GM12878 (cell line): ENCODE measurements around the gene CNTNAP2. TPM values are rescaled to one million over a fixed set of nuclear protein-coding genes. Genes with fewer than 3 reads are reported as not detected.

Source experiments
- ATAC-seq: fragments of 200-7000 bp; cut with Tn5 transposase; 3 replicates; pipeline ENCODE4 v1.9.1; 2020; ENCODE audit warnings: mild to moderate bottlenecking, moderate library complexity
- BruUV-seq: library from RNA; stranded (reverse); fragments of 400-500 nt; replicated peaks from 2 replicates; lab custom pipeline; 2021; lab: Mats Ljungman, UMichigan
- CTCF ChIA-PET: fragments of 300-600 bp; sonication (Branson Sonifier 250); formaldehyde crosslinking; extraction: SDS; loops from one replicate; lab custom pipeline; 2021; ENCODE audit warnings: inconsistent platforms; lab: Yijun Ruan, JAX
- POLR2A ChIA-PET: fragments of 350-600 bp; formaldehyde crosslinking; extraction: SDS; loops from one replicate; lab custom pipeline; 2021; ENCODE audit warnings: inconsistent platforms; lab: Charles Lee
- RAD21 ChIA-PET: fragments of 300-600 bp; sonication (Branson Sonifier 250); formaldehyde crosslinking; loops from one replicate; lab custom pipeline; 2023; ENCODE audit warnings: antibody characterized with exemption; ENCODE audit not compliant: unreplicated experiment; lab: Charles Lee
- SMC1A ChIA-PET: fragments of 300-600 bp; sonication (Branson Sonifier 250); formaldehyde crosslinking; loops from one replicate; lab custom pipeline; 2023; ENCODE audit not compliant: unreplicated experiment, uncharacterized antibody; lab: Charles Lee
- DNase-seq: peaks from one replicate; pipeline ENCODE4 v3.0.0-alpha.2; 2011; ENCODE audit warnings: low read depth, low spot score
- FAIRE-seq: peaks from 3 replicates; lab custom pipeline; 2011; peaks lifted over from hg19 to GRCh38; lab: Jason Lieb, UNC
- H2AFZ ChIP-seq: 2 replicates; pipeline ENCODE4 v1.6.0; 2011; ENCODE audit warnings: low read depth, low read length, control low read depth; ENCODE audit not compliant: control insufficient read depth
- H3K27ac ChIP-seq: 2 replicates; pipeline ENCODE4 v1.5.1; 2011; ENCODE audit warnings: control low read depth; ENCODE audit not compliant: control insufficient read depth, insufficient read depth
- H3K27me3 ChIP-seq, 2 experiments: replicated peaks in 1 of 2; 2 replicates each; pipeline versions ENCODE4 v1.6.0 to v1.6.1; 2011; ENCODE audit warnings: low read length in 1 of 2; ENCODE audit not compliant: control insufficient read depth in 2 of 2, insufficient read depth in 2 of 2
- H3K36me3 ChIP-seq, 2 experiments: 2 replicates each; pipeline ENCODE4 v1.5.1; 2011; ENCODE audit warnings: low read length in 1 of 2; ENCODE audit not compliant: control insufficient read depth in 2 of 2, insufficient read depth in 2 of 2
- H3K4me1 ChIP-seq: 2 replicates; pipeline ENCODE4 v1.6.1; 2011; ENCODE audit warnings: mild to moderate bottlenecking, low read length, moderate library complexity, mixed read lengths; ENCODE audit not compliant: control insufficient read depth, insufficient read depth
- H3K4me2 ChIP-seq: 2 replicates; pipeline ENCODE4 v1.6.0; 2011; ENCODE audit warnings: control low read depth; ENCODE audit not compliant: control insufficient read depth, insufficient read depth
- H3K4me3 ChIP-seq: fragments of 200-600 bp; sonication (generic); 2 replicates; pipeline ENCODE4 v1.5.1; 2016
- H3K79me2 ChIP-seq: 2 replicates; pipeline ENCODE4 v1.6.0; 2011; ENCODE audit warnings: low read length; ENCODE audit not compliant: control insufficient read depth, insufficient read depth
- H3K9ac ChIP-seq: 2 replicates; pipeline ENCODE4 v1.8.0; 2011; ENCODE audit warnings: low read length, control low read depth, mixed read lengths; ENCODE audit not compliant: control insufficient read depth, insufficient read depth
- H3K9me3 ChIP-seq: replicated peaks from 3 replicates; pipeline ENCODE4 v1.5.1; 2011; ENCODE audit warnings: mild to moderate bottlenecking, low read length; ENCODE audit not compliant: control insufficient read depth, insufficient read depth
- H4K20me1 ChIP-seq: 2 replicates; pipeline ENCODE4 v1.6.0; 2011; ENCODE audit not compliant: control insufficient read depth, insufficient read depth
- ATF3 ChIP-seq: IDR thresholded peaks from 2 replicates; pipeline ENCODE4 v1.6.1; 2011; ENCODE audit warnings: low read depth, mild to moderate bottlenecking, low read length, moderate library complexity, borderline replicate concordance; ENCODE audit errors: extremely low read depth
- BMI1 ChIP-seq: fragments of 450-650 bp; IDR thresholded peaks from 2 replicates; pipeline ENCODE4 v1.6.1; 2016; ENCODE audit warnings: mild to moderate bottlenecking, moderate library complexity, borderline replicate concordance
- BRCA1 ChIP-seq: IDR thresholded peaks from 2 replicates; pipeline ENCODE4 v1.6.1; 2011; ENCODE audit warnings: low read depth, low read length, improper control_type of control experiment
- EED ChIP-seq: sonication (generic); IDR thresholded peaks from 2 replicates; pipeline ENCODE4 v1.6.1; 2016; ENCODE audit warnings: antibody characterized with exemption, low read depth
- MAX ChIP-seq: IDR thresholded peaks from 2 replicates; pipeline ENCODE4 v1.6.1; 2012; ENCODE audit warnings: low read depth, low read length, improper control_type of control experiment
- RELB ChIP-seq: fragments of 450-650 bp; IDR thresholded peaks from 2 replicates; pipeline ENCODE4 v1.6.1; 2017; ENCODE audit warnings: low read depth, mild to moderate bottlenecking, moderate library complexity
- USF2 ChIP-seq: IDR thresholded peaks from 2 replicates; pipeline ENCODE4 v1.6.1; 2011; ENCODE audit warnings: low read depth, low read length, improper control_type of control experiment, borderline replicate concordance
- ZBTB33 ChIP-seq: fragments of 450-650 bp; IDR thresholded peaks from 2 replicates; pipeline ENCODE4 v1.6.1; 2017; ENCODE audit warnings: mild to moderate bottlenecking
- ZNF217 ChIP-seq: fragments of 450-650 bp; IDR thresholded peaks from 2 replicates; pipeline ENCODE4 v1.6.1; 2017; ENCODE audit warnings: antibody characterized with exemption, mild to moderate bottlenecking
- ZNF384 ChIP-seq: IDR thresholded peaks from 2 replicates; pipeline ENCODE4 v1.6.1; 2012; ENCODE audit warnings: low read depth, mild to moderate bottlenecking, low read length, improper control_type of control experiment, borderline replicate concordance
- WGBS: methylation state at CpG from one replicate; pipeline ENCODE4 v1.1.6; 2016; ENCODE audit warnings: low lambda C conversion rate; ENCODE audit not compliant: insufficient replicate concordance, insufficient coverage; ENCODE audit errors: missing lambda C conversion rate; 5-methylcytosine and 5-hydroxymethylcytosine counted together
- in situ Hi-C: fragments of 300-500 bp; cut with MboI; formaldehyde crosslinking; loops from 9 replicates; pipeline ENCODE4 v1.14.3; 2018; ENCODE audit warnings: mixed read lengths
- intact Hi-C: fragments of 100-400 bp; cut with micrococcal nuclease; formaldehyde crosslinking; loops from one replicate; pipeline ENCODE4 v1.14.2; 2022; ENCODE audit not compliant: unreplicated experiment
- polyA plus RNA-seq, 11 experiments: library from polyadenylated mRNA; depleted of rRNA in 4 of 11; unstranded in 6 of 11; stranded (reverse) in 5 of 11; fragments of >200 nt; fragmentation: Nextera tagmentation in 4 of 11; fragmentation: Illumina TruSeq in 1 of 11; extraction: Ambion mirVana in 4 of 11; extraction: Trizol in 1 of 11; gene quantifications; 1 replicate in 1 of 11; 2 replicates in 10 of 11; pipeline versions ENCODE4 v1.2.1 to v1.2.3, GENCODE V29; 2011 to 2016; ENCODE audit warnings: inconsistent platforms in 2 of 11, missing spikeins in 2 of 11, low read depth in 1 of 11
- total RNA-seq, 4 experiments: library from RNA; depleted of rRNA in 3 of 4; stranded (reverse); fragments of >200 nt in 3 of 4; fragmentation: Illumina TruSeq in 1 of 4; extraction: Trizol in 1 of 4; gene quantifications; 2 replicates each; pipeline versions ENCODE4 v1.2.1 to v1.2.3, GENCODE V29; 2013 to 2021

CNTNAP2 gene
- total and polyA plus RNA-seq, 10 of the 15 experiments (the other 5 are each of a cell fraction or from before 2014, with no cell fraction given): 0.03 to 0.08 (median 0.03) TPM; not detected in 7

- Histone ChIP-seq H3K36me3 (no peaks in the 10 kb centered on the region), H3K79me2 (no peaks in the 10 kb centered on the region), H4K20me1 (no peaks in the 10 kb centered on the region), H3K9ac (no peak overlapping the region), H3K4me2 (no peak overlapping the region), H3K27ac (no peak overlapping the region), H3K4me3 (no peak overlapping the region), H2AFZ (no peak overlapping the region), H3K9me3 (no peaks in the 10 kb centered on the region), H3K27me3 (no peaks in the 10 kb centered on the region), H3K4me1 (no peaks in the 10 kb centered on the region)
- ATAC-seq (no peak), DNase-seq (no peak), FAIRE-seq (no peak)
- WGBS: 19% methylated on average over 2 of the region's 2 CpGs
- CTCF ChIA-PET: no interaction called here
- in situ Hi-C loops: no loop called here
- SMC1A ChIA-PET: no interaction called here
- intact Hi-C loops: no loop called here
- RAD21 ChIA-PET: no interaction called here
- no TSS peak for BruUV-seq
- TF ChIP-seq EED (no peak), ATF3 (no peak), RELB (no peak), ZBTB33 (no peak), BRCA1 (no peak), ZNF384 (no peak), ZNF217 (no peak), BMI1 (no peak), MAX (no peak), USF2 (no peak)
- POLR2A ChIA-PET: no interaction called here
Observed at GRCh38 chr7:146378196-146378595, 261.6 kb downstream of the CNTNAP2 start.
